Measurements from ENCODE around the gene SULT1E1. TPM values are rescaled to one million over a fixed set of nuclear protein-coding genes. Genes with fewer than 3 reads are reported as not detected.
A peak's percentile ranks its signal among the peaks of the same experiment; 100 is the strongest.

The SULT1E1 gene
- total RNA-seq, 2 experiments from 2014 or later: not detected

GRCh38 chr4:69823481-69824186, 36.3 kb downstream of the SULT1E1 start:
- DNase-seq: peak; percentile 27 to 69 (median 50)
- no peaks in the 10 kb centered on the region for H3K27me3 Mint-ChIP-seq
- H3K36me3 ChIP-seq (ENCODE audit: insufficient read depth, low read length): no peaks in the 10 kb centered on the region
- ChIA-PET POLR2A (interaction anchor here (1.0 to 2.3 kb wide), 2 partner anchors 63 to 93 kb away, joined by 3 to 13 read pairs; partner anchors contain the start of gene SULT1B1), CTCF (interaction anchor here (0.6 to 1.3 kb wide), 8 partner anchors 11 to 137 kb away, joined by 3 to 5 read pairs (median 3); partner anchors contain the start of gene SULT1B1)
- peaks cover 14% of the 10 kb centered on the region for H3K4me1 Mint-ChIP-seq (ENCODE audit: low read depth)
- ATAC-seq (ENCODE audit: poor library complexity): peak; percentile 96
- no peaks in the 10 kb centered on the region for H3K4me1 ChIP-seq (ENCODE audit: insufficient read depth, low read length)
- H3K27me3 ChIP-seq (ENCODE audit: control insufficient read depth in 1 of 2, insufficient read depth in 2 of 2, low read length in 2 of 2): no peaks in the 10 kb centered on the region
- no peaks in the 10 kb centered on the region for H3K36me3 Mint-ChIP-seq (ENCODE audit: low read depth)
- no peak overlapping the region for H3K4me3 ChIP-seq (ENCODE audit: low read length)
- intact Hi-C loops (cut with DNase I, micrococcal nuclease): loop anchor here (1.0 to 10.0 kb wide), 5 partner anchors 58 to 681 kb away; partner anchors contain the start of gene SULT1B1 (in 1 of the 2)
- H3K9me3 Mint-ChIP-seq: no peaks in the 10 kb centered on the region
- H3K9me3 ChIP-seq (ENCODE audit: control insufficient read depth in 1 of 2, insufficient read depth in 1 of 2, low read length in 2 of 2): no peaks in the 10 kb centered on the region
- TF ChIP-seq, protein P1, sequence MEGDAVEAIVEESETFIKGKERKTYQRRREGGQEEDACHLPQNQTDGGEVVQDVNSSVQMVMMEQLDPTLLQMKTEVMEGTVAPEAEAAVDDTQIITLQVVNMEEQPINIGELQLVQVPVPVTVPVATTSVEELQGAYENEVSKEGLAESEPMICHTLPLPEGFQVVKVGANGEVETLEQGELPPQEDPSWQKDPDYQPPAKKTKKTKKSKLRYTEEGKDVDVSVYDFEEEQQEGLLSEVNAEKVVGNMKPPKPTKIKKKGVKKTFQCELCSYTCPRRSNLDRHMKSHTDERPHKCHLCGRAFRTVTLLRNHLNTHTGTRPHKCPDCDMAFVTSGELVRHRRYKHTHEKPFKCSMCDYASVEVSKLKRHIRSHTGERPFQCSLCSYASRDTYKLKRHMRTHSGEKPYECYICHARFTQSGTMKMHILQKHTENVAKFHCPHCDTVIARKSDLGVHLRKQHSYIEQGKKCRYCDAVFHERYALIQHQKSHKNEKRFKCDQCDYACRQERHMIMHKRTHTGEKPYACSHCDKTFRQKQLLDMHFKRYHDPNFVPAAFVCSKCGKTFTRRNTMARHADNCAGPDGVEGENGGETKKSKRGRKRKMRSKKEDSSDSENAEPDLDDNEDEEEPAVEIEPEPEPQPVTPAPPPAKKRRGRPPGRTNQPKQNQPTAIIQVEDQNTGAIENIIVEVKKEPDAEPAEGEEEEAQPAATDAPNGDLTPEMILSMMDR (IDR thresholded peaks at IDR 0.05): peak; percentile 69
- H3K27ac ChIP-seq (ENCODE audit: low read depth in 1 of 2, low read length in 2 of 2): no peak overlapping the region
- H3K4me3 Mint-ChIP-seq: no peak overlapping the region
- H3K27ac Mint-ChIP-seq: no peak overlapping the region

DNA sequence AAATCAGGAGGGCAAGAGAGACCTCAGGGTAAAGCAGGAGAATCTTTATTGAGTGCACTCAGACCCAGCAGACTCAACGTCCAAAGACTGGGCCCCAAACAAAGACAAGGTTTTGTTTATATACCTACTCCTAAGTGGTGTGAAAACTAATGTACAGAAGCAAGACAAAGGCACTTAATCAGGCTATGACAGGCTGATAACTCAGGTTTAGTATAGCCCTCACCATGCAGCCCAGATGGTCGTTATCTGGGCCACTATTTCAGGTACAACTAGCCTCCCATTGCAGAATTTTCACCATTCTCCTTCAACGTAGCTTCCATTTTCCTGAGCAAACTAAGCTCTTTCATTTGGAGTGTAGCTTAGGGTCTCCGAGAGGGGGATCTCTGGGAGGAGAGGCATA, 36.9 kb downstream of the SULT1E1 start:
- Mint-ChIP-seq H3K9me3 (no peaks in the 10 kb centered on the region), H3K36me3 (ENCODE audit: low read depth) (no peaks in the 10 kb centered on the region)

DNA sequence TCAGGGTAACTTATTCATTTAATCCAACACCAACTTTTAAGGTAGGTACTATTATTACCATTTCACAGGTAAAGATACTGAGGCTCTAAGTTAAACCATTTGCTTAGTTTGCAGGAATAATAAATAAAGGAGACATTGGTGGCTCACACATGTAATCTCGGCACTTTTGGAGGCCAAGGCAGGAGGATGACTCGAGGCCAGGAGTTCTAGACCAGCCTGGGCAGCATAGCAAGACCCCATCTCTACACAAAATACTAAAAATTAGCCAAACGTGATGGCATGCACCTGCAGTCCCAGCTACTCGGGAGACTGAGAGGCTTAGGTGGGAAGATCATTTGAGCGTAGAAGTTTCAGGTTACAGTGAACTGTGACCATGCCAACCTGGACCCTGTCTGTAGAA, 37.7 kb downstream of the SULT1E1 start:
- no peaks in the 10 kb centered on the region for H3K4me1 ChIP-seq (ENCODE audit: insufficient read depth, low read length)
- no peaks in the 10 kb centered on the region for H3K9me3 Mint-ChIP-seq
- H3K4me3 Mint-ChIP-seq: no peak overlapping the region
- intact Hi-C loops (cut with DNase I, micrococcal nuclease): loop anchor here (5.0 to 10.0 kb wide), 2 partner anchors 60 to 683 kb away; partner anchors contain the start of gene SULT1B1 (in 1 of the 2)
- no peaks in the 10 kb centered on the region for H3K36me3 ChIP-seq (ENCODE audit: insufficient read depth, low read length)
- no peak overlapping the region for H3K4me3 ChIP-seq (ENCODE audit: low read length)
- CTCF ChIA-PET: interaction anchor here (0.5 kb wide), 1 partner anchor 639 kb away, joined by 3 read pairs; no protein-coding TSS in a partner anchor
- TF ChIP-seq, protein P1 (IDR thresholded peaks at IDR 0.05): no peak
- no peak overlapping the region for H3K27ac ChIP-seq (ENCODE audit: low read depth in 1 of 2, low read length in 2 of 2)
- POLR2A ChIA-PET: interaction anchor here (0.7 to 1.4 kb wide), 2 partner anchors 62 to 161 kb away, joined by 5 to 7 read pairs; partner anchors contain the start of gene SULT1B1
- H3K27me3 Mint-ChIP-seq: no peaks in the 10 kb centered on the region
- H3K4me1 Mint-ChIP-seq (ENCODE audit: low read depth): peaks cover 14% of the 10 kb centered on the region
- H3K9me3 ChIP-seq (ENCODE audit: control insufficient read depth in 1 of 2, insufficient read depth in 1 of 2, low read length in 2 of 2): no peaks in the 10 kb centered on the region
- H3K27me3 ChIP-seq (ENCODE audit: control insufficient read depth in 1 of 2, insufficient read depth in 2 of 2, low read length in 2 of 2): no peaks in the 10 kb centered on the region
- no peak for ATAC-seq (ENCODE audit: poor library complexity)
- DNase-seq: no peak
- no peaks in the 10 kb centered on the region for H3K36me3 Mint-ChIP-seq (ENCODE audit: low read depth)
- H3K27ac Mint-ChIP-seq: no peak overlapping the region

More for the DNA sequence above, 36.9 kb downstream of the SULT1E1 start:
- Mint-ChIP-seq H3K27ac (no peak overlapping the region), H3K4me3 (no peak overlapping the region), H3K4me1 (ENCODE audit: low read depth) (peaks cover 14% of the 10 kb centered on the region), H3K27me3 (no peaks in the 10 kb centered on the region)
- ChIA-PET POLR2A (interaction anchor here (1.0 to 2.3 kb wide), 2 partner anchors 63 to 93 kb away, joined by 3 to 13 read pairs; partner anchors contain the start of gene SULT1B1), CTCF (interaction anchor here (0.9 to 1.3 kb wide), 6 partner anchors 16 to 136 kb away, joined by 3 to 5 read pairs (median 3); partner anchors contain the start of gene SULT1B1)
- ATAC-seq (ENCODE audit: poor library complexity) (peak; percentile 22), DNase-seq (no peak)
- TF ChIP-seq, protein P1 (IDR thresholded peaks at IDR 0.05): no peak
- H3K4me1 ChIP-seq (ENCODE audit: insufficient read depth, low read length): no peaks in the 10 kb centered on the region
- H3K9me3 ChIP-seq (ENCODE audit: control insufficient read depth in 1 of 2, insufficient read depth in 1 of 2, low read length in 2 of 2): no peaks in the 10 kb centered on the region
- H3K27me3 ChIP-seq (ENCODE audit: control insufficient read depth in 1 of 2, insufficient read depth in 2 of 2, low read length in 2 of 2): no peaks in the 10 kb centered on the region
- no peak overlapping the region for H3K4me3 ChIP-seq (ENCODE audit: low read length)
- H3K27ac ChIP-seq (ENCODE audit: low read depth in 1 of 2, low read length in 2 of 2): no peak overlapping the region
- intact Hi-C loops (cut with DNase I, micrococcal nuclease): loop anchor here (1.0 to 10.0 kb wide), 5 partner anchors 58 to 682 kb away; partner anchors contain the start of gene SULT1B1 (in 1 of the 2)
- no peaks in the 10 kb centered on the region for H3K36me3 ChIP-seq (ENCODE audit: insufficient read depth, low read length)

Measured in CD4-positive, alpha-beta T cell (primary cell).